ENCODE measurements around the gene CNOT6. TPM values are rescaled to one million over a fixed set of nuclear protein-coding genes. Genes with fewer than 3 reads are reported as not detected.

Gene CNOT6
- total RNA-seq, 1 experiment from 2014 or later: 59.1 TPM

GRCh38 chr5:180608572-180609310, 114.6 kb downstream of the CNOT6 start:
- Histone ChIP-seq H4K20me1 (ENCODE audit: insufficient read depth) (no peaks in the 10 kb centered on the region), H2AFZ (ENCODE audit: low read depth, low read length, poor library complexity, severe bottlenecking) (no peak overlapping the region), H3K4me1 (ENCODE audit: control insufficient read depth in 1 of 2, insufficient read depth in 2 of 2, low read length in 2 of 2) (0 out of 4 replicates have a peak, but pooled peaks cover 0 to 3% of the 10 kb centered on the region in 2 experiments), H3K27me3 (ENCODE audit: insufficient read depth, low read length) (no peaks in the 10 kb centered on the region), H3K9me2 (ENCODE audit: insufficient read depth) (no peaks in the 10 kb centered on the region), H3K4me3 (replicated peaks in 1 of 2; ENCODE audit: low read depth in 1 of 2, low read length in 2 of 2) (no peak overlapping the region), H3K36me3 (ENCODE audit: control insufficient read depth in 1 of 2, insufficient read depth in 2 of 2, low read length in 2 of 2) (no peaks in the 10 kb centered on the region), H3K9me3 (ENCODE audit: control insufficient read depth in 1 of 2, insufficient read depth in 1 of 2, low read depth in 1 of 2, low read length in 2 of 2) (no peaks in the 10 kb centered on the region), H3K4me2 (ENCODE audit: low read length) (no peak overlapping the region), H3K27ac (ENCODE audit: low read depth, low read length) (no peak overlapping the region), H3K79me2 (ENCODE audit: insufficient read depth, low read length) (no peaks in the 10 kb centered on the region), H3K9ac (ENCODE audit: low read length) (no peak overlapping the region)
- CTCF ChIA-PET: no interaction called here
- TF ChIP-seq FOSL1 (IDR thresholded peaks at IDR 0.05; ENCODE audit: low read depth) (no peak), RAD21 (IDR thresholded peaks at IDR 0.05; ENCODE audit: low read depth) (no peak), SIN3A (IDR thresholded peaks at IDR 0.05; ENCODE audit: low read depth) (no peak), POLR2A (IDR thresholded peaks at IDR 0.05; ENCODE audit: borderline replicate concordance, extremely low read depth, insufficient read depth, insufficient read length) (no peak), EZH2 (IDR thresholded peaks at IDR 0.05) (no peak), POLR2AphosphoS5 (IDR thresholded peaks at IDR 0.05; ENCODE audit: low read depth, low read length) (no peak), TCF7L2 (IDR thresholded peaks at IDR 0.05; ENCODE audit: borderline replicate concordance, extremely low read depth, insufficient read depth, insufficient read length) (no peak), ZFX (IDR thresholded peaks at IDR 0.05) (no peak)
- no peak for DNase-seq (ENCODE audit: low read depth, low spot score)
- POLR2A ChIA-PET: no interaction called here
- ATAC-seq: no peak
- BruUV-seq (replicated peaks): no TSS peak
- intact Hi-C loops (cut with micrococcal nuclease): loop anchor here (5.0 kb wide), 2 partner anchors 406 to 481 kb away; no protein-coding TSS in a partner anchor
- RAD21 ChIA-PET (ENCODE audit: low non-redundant PET in 1 of 2, low total read pairs in 2 of 2, uncharacterized antibody in 2 of 2, unreplicated experiment in 2 of 2): no interaction called here

- DNase-seq (ENCODE audit: low read depth, low spot score) (no peak), ATAC-seq (no peak)
- CTCF ChIA-PET: no interaction called here
- no peaks in the 10 kb centered on the region for H4K20me1 ChIP-seq (ENCODE audit: insufficient read depth)
- no peak overlapping the region for H3K4me2 ChIP-seq (ENCODE audit: low read length)
- TF ChIP-seq SRF (IDR thresholded peaks at IDR 0.05; ENCODE audit: low read depth) (no peak), EGR1 (IDR thresholded peaks at IDR 0.05; ENCODE audit: low read depth) (no peak), POLR2AphosphoS5 (IDR thresholded peaks at IDR 0.05; ENCODE audit: low read depth, low read length) (no peak), TCF7L2 (IDR thresholded peaks at IDR 0.05; ENCODE audit: borderline replicate concordance, extremely low read depth, insufficient read depth, insufficient read length) (no peak), RAD21 (IDR thresholded peaks at IDR 0.05; ENCODE audit: low read depth) (no peak), ZFX (IDR thresholded peaks at IDR 0.05) (no peak), ATF3 (IDR thresholded peaks at IDR 0.05) (no peak)
- H3K9ac ChIP-seq (ENCODE audit: low read length): no peak overlapping the region
- no peak overlapping the region for H3K4me3 ChIP-seq (replicated peaks in 1 of 2; ENCODE audit: low read depth in 1 of 2, low read length in 2 of 2)
- POLR2A ChIA-PET: no interaction called here
- no peak overlapping the region for H2AFZ ChIP-seq (ENCODE audit: low read depth, low read length, poor library complexity, severe bottlenecking)
- H3K4me1 ChIP-seq (ENCODE audit: control insufficient read depth in 1 of 2, insufficient read depth in 2 of 2, low read length in 2 of 2): 0 out of 4 replicates have a peak, but pooled peaks cover 0 to 3% of the 10 kb centered on the region in 2 experiments
- no peaks in the 10 kb centered on the region for H3K27me3 ChIP-seq (ENCODE audit: insufficient read depth, low read length)
- RAD21 ChIA-PET (ENCODE audit: low non-redundant PET in 1 of 2, low total read pairs in 2 of 2, uncharacterized antibody in 2 of 2, unreplicated experiment in 2 of 2): no interaction called here
- no peaks in the 10 kb centered on the region for H3K36me3 ChIP-seq (ENCODE audit: control insufficient read depth in 1 of 2, insufficient read depth in 2 of 2, low read length in 2 of 2)
- no peaks in the 10 kb centered on the region for H3K9me2 ChIP-seq (ENCODE audit: insufficient read depth)
- no peaks in the 10 kb centered on the region for H3K79me2 ChIP-seq (ENCODE audit: insufficient read depth, low read length)
- BruUV-seq (replicated peaks): no TSS peak
- H3K27ac ChIP-seq (ENCODE audit: low read depth, low read length): no peak overlapping the region
- H3K9me3 ChIP-seq (ENCODE audit: control insufficient read depth in 1 of 2, insufficient read depth in 1 of 2, low read depth in 1 of 2, low read length in 2 of 2): no peaks in the 10 kb centered on the region
- intact Hi-C loops (cut with micrococcal nuclease): loop anchor here (5.0 kb wide), 2 partner anchors 407 to 482 kb away; no protein-coding TSS in a partner anchor
Observed at GRCh38 chr5:180609386-180609785, 115.2 kb downstream of the CNOT6 start.

All from HCT116 (cell line).